Renal cortical epithelial cell (primary cell): ENCODE results near the gene ADGRG1. TPM values are rescaled to one million over a fixed set of nuclear protein-coding genes. Genes with fewer than 3 reads are reported as not detected.

Source experiments
- DNase-seq: peaks from one replicate; pipeline ENCODE4 v3.0.0-alpha.2; 2011; ENCODE audit warnings: low read depth
- total RNA-seq: library from RNA; depleted of rRNA; stranded (reverse); fragments of >200 nt; gene quantifications from 2 replicates; pipeline ENCODE4 v1.2.3, GENCODE V29; 2014

The ADGRG1 gene
- total RNA-seq, 1 donor from 2014 or later, result 305 TPM

DNA sequence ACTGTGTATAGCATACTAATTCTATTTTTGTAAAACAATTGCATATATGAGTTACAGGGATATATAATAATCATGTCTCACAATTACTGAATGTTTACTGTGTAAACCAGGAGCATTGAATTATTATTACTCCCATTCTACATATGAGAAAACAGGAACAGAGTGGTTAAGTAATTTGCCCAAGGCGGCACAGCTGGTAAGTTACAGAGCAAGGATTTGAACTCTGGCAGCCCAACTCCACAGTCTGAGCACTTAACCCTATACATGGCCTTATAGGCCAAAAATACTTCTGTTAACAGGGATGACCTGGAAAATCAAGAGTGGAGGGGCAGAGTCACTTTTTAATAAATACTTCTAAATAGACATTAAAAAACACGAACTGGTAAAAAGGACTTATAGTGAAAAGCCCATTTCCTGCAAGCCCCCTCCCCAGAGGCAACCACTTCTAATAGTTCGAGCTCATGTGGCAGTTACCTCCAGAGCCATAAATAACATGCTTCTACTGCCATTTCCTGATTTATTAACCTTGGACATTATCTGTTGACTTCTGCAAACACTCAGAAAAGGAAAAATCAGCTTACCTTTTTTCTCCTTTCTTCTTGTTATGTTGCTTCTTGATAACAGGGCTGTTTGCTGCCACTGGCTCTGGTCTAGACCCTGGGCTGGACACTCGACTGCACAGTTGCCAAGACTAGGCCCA, 22.1 kb upstream of the ADGRG1 start:
- no peak for DNase-seq

DNA sequence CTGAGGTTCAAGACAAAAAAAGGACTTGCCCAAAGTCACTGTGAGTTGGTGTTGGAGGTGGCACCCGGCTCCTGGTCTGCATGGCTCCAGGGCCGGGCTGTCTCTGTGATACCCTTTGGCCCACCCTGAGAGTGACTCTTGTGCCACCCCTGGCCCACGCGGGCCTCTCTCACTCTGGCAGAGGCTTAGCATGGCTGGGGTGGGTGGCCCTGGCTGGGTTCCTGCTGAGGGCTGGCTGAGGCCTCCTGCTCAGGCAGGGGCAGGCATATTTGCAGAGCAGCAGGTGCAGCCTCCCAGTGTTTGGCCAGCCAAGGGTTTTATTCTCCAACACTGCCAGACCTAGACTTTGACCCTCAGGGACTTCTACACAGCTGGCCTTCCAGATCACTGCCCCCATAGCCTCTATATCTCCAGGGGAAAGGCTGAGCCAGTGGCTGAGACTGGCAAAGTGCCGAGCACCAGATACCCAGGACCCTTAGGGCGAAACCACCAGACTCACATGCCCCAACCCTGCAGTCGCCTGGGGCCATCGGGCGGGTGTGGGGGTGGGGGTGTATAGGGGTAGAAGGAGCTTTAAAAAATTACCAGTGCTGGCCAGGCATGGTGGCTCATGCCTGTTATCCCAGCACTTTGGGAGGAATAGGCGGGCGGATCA, 21.5 kb upstream of the ADGRG1 start:
- no peak for DNase-seq

DNA sequence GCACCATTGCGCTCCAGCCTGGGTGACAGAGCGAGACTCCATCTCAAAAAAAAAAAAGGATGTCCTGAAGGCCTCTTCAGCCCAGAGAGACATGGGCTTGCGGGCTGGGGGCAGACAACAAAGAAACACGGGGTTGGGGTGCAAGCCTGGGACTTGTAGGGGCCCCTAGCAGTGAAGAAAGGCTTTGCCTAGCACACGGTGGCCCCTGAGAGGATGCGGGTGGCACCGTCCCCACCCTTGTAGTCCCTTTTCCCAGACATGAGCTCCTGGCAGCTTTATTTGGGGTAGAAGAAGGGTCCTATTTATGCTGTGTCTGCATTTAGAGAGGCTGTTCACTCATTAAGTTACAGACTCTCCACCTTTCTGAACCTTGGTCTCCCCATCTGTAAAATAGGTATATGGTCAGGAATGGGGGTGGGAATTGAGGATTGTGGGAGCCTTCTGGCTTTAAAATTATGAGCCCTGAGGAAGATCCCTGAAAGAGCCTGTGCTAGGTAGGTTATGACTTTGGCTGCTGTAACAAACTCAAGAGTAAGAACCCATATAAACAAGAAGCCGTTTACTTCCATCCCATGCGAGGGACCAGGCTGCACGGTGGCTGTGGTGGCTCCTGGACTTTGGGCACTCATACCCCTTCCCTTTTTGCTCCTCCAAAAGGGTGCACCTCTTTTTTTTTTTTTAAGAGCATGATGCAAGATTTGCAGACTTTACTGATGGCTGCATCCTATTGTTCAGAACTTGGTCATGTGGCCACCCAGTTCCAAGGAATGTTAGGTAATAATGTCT, 20.6 kb upstream of the ADGRG1 start:
- DNase-seq, result no peak

DNA sequence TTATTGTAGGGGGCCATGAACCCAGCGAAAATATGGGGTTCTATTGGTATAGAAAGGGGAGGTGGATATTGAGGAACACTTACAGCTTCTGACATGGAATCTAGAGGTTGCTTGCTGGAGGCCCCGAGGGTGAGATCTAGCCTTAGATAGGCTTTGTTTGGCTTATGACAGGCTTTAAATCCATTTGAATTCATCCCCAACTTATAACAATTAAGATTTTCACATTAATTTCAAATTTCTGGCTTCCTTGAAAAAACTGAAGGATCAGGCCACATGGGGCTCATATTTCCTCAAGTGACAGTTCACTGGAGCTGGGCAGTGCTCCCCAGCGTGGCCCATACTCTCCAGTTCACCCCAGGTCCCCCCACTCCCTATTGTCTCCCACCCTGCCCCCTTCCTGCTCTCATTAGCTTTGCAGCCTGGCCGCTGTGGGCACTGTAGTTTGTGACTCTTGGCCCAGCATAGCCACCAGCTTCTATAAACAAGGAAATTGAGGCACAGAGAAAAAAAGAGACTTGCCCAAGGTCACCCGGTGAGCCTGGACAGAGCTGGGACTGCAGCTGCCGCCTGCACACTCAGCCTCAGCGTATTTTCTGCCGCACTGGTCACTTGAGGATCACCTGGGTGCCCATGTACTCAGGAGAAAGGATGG, 19.8 kb upstream of the ADGRG1 start:
- DNase-seq, result no peak

DNA sequence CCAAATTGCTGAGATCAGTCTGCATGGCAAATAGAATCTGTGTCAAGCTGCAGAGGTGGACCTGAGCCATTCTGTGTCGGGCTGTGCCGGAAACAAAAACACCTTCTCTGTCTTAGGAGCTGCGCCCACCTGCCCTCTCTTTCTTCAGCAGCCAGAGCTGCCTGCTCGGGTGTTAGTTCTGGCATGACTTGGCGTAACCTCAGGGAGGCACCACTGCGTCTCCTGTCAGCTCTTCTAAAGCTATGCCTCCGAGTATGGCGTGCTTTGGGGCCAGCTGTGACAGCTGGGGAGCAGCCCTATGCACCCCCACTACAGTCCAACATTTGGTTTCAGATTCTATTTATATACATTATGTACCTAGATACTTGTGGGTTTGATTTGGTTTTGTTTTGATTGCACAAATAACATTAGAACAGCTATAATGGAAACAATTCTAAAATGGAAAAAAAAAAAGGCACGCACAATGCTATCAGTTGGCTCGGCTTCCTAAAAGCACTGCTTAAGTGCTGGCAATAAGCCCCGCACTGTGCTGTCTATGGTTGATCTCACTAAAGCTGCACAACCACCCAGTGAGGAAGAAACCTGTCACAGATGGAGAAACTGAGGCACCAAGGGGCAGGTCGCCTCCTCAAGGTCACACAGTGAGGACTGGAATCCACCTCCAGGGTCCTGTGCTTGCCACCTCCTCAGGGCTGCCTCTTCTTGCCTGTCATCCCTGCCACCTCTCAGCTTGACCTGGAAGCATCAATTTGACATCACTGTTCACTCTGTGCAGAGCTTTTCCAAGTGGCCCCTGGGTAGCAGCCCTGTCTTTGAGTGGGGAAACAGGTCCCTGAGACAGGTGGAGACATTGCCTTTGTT, 18.7 kb upstream of the ADGRG1 start:
- DNase-seq, result no peak

DNA sequence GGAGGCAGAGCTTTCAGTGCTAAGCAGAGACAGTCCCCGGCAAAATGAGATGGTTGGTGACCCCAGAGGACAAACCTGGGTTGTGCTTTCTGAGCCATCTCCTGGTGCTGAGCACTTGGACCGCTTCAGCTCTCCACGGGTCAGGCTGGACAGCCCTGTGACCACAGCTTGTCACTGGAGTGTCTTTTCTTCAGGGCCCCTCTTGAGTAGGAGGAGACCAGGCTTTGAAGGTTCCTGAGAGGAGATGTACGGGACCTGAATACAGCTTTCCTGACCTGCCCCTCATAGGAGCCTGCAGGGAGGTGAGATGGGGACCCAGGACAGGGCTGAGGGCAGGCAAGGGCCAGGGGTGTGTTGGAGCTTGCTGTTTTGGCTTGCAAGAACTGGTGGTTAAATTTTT, 17.8 kb upstream of the ADGRG1 start:
- no peak for DNase-seq

DNA sequence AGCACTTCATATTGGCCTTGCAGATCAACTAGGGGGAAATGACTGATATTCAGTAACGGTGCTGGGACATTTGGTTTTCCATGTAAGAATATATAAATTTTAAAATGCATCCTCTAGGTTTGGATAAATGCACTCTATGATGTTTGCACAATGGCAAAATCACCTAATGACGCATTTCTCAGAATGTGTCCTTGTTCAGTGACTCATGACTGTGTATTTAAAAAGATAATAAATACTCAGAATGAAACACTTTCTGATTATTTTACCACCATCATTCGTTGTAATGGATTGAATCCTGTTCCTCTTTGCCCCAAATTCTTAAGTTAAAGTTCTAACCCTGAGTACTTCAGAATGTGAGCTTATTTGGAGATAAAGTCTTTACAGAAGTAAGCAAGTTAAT, 17.2 kb upstream of the ADGRG1 start:
- no peak for DNase-seq

DNA sequence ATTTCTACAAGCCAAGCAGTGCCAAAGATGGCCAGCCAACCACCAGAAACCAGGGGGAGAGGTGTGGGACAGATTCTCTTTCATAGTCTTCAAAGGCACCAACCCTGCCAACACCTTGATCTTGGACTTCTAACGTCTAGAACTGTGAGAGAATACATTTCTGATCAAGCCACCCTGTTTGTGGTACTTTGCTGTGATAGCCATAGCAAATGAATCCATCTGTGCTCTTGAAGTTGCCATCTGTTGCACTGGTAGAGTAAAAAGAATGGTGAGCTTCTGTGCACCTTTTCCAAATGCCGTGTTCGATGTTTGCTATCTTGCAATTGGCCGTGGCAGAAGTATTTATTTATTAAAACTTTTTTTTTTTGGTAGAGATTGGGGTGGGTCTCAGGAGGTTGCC, 16.7 kb upstream of the ADGRG1 start:
- DNase-seq, result no peak

DNA sequence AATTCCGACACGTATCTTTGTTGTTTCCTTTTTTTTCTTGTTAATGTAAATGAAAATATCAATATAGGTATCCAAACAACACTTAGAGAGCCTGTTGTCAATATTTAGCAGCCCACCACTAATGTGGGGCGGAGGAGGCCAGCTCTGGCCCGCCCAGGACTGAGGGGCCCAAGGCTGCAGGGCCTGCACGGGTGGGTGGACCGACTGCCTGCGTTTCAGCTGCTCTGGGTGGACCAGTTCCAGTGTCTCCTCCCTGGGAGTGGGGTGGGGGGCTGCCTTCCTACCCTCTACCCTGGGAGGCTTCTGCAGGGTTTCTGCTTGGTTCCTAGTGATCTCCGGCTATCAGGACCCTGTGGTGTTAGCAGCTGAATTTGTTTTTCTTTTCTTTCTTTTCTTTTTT, 15.9 kb upstream of the ADGRG1 start:
- no peak for DNase-seq

DNA sequence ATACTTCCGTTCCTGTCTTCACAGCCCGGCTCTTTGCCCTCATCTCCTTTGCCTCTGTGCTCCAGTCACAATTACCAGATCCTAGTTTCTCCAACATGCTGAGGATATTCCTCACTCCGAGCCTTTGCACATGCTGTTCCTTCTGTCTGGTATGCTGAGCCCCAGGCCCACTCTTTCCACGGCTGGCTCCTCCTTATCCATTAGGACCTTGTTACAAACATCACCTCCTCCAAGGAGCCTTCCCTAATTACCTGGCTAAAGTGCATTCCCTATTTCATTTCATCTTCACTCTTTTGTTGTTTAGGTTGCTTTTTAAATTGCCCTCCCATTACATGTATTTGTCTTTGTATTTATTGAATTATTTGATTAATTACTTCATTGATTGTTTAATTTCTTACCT, 14.9 kb upstream of the ADGRG1 start:
- DNase-seq, result no peak

DNA sequence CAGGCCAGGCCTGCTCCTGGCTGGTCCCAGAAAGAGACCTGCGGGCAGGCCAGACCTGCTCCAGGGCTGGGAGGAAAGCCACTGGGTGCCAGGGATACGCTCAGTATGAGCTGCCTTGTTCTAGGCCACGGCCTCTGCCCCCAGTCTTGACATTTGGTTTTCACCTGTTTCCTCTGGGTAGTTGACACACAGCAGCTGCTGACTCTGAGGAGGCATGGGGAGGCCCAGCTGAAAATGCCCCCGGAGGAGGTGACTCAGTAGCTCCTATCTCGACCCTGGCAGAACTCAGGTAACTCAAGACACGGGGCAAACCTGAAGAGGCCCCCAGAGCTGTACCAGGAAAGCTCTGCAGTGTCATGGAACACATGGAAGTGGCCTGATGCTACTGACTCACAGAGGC, 13.9 kb upstream of the ADGRG1 start:
- DNase-seq, result no peak

DNA sequence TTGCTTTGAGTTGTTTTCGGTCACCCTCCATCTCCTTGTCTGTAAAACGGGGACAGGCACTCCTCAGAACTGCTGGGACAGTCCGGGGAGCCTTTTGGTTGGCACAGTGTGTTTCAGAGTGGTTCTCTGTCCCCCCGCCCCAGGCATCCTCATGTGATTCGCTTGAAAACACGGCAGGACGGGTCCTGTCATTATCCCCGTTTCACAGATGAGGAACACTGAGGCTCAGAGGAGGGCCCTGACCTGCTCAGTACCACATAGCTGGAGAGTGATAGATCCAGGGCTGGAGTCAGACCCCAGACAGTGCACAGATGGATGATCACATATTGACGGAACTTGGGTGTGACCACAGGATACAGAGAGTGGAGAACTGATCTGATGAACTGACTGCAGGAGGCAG, 13.5 kb upstream of the ADGRG1 start:
- no peak for DNase-seq

DNA sequence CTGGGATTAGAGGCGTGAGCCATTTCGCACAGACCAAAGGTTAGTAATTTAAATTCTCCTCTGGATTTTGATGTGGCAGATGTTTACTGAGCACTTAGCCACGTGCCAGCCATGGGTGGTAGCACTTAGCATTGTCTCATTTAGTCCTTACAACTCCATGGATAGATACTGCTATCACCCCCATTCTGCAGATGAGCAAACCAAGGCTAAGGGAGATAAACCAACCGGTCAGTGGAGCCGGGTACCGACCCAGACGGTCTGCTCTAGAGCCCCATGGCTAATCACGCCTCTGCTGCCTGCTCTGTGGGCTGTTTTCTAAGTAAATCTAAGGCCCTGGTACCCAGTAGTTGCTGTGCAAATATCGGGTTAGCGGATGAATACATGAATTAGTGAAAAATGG, 12.6 kb upstream of the ADGRG1 start:
- no peak for DNase-seq

DNA sequence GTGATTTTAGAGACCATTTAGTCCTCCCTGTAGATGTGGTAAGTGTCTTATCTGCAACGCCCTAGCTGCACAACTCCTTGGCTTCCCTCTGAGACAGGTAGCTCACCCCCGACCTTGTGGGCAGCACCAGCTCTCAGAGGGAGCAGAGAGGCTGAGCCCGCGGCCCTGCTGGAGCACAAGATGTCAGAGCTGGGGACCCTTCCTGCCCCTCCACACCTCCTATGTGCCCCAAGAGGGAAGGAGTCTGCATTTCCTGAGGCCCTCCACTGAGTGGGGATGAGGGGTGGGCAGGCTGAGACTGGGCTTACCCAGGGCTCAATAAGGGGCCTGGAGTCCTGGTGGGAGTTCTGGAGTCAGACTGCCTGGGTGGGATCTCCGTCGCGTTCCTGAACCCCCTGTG, 12.2 kb upstream of the ADGRG1 start:
- DNase-seq, result no peak

DNA sequence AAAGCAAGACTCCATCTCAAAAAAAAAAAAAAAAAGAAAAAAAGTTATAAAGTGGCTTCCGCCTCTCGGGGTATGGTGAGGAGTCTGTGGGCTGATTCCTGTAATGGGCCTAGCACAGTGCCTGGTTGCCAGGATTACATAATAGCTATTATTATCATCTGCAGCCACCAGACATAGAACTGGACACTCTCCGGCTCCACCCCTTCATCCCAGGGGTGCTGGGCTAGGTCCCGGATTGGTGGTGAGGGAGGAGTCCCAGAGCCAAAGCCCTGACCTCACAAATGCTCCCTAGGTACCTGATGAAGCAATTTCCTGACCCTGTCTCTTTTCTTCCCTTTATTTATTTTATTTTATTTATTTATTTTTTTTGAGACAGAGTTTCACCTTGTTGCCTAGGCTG, 11.6 kb upstream of the ADGRG1 start:
- no peak for DNase-seq

DNA sequence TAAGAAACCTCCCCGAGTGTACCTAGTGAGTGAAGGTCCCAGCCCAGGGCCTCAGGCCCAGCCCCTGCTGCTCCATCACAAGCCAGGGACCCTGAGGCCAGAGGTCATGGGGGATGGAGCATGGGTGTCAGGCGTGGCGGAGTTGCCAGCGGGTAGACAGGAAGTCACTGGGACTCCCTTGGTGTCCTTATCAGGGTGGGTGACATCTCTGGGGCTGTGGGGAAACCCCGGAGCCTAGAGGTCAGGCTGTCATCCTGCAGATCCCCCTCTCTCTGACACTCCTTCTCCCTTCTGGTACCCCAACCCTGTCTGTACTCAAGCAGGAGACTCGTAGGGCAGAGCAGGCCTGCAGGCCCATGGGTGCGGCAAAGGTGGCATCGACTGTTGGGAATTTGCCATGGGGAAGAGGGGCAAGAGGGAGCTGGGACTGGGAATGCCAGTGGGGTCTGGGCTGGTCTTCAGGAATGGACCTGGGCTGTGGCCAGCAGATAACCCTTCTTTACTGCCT, 10.8 kb upstream of the ADGRG1 start:
- no peak for DNase-seq

DNA sequence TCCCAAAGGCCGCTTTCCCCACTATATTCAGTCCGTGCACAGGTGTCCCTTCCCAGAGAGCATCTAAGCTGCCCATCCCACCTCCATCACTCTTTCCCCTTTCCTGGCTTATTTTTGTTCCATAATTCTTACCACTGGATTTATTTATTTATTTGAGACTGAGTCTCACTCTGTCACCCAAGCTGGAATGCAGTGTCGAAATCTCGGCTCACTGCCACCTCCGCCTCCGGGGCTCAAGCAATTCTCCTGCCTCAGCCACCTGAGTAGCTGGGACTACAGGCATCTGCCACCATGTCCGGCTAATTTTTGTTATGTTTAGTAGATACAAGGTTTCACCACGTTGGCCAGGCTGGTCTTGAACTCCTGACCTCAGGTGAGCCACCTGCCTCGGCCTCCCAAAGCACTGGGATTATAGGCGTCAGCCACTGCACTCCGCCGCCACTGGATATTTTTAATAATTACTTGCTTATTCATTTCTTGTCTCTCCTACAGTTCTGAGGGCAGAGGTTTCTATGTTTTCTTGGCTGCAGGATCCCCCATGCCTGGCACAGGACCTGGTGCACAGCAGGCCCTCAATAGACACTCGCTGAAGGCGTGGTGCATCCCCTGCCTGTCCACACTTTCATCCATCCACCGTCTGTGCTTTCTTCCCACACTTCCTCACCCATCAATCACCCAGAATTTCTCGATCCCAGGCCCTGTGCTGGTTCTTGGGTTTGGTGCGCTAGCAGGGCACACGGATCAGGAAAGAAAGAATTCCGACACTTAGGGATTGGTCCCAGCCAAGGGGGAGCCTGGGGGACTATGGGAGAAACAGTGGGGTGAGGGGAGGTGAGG, 9.9 kb upstream of the ADGRG1 start:
- no peak for DNase-seq

DNA sequence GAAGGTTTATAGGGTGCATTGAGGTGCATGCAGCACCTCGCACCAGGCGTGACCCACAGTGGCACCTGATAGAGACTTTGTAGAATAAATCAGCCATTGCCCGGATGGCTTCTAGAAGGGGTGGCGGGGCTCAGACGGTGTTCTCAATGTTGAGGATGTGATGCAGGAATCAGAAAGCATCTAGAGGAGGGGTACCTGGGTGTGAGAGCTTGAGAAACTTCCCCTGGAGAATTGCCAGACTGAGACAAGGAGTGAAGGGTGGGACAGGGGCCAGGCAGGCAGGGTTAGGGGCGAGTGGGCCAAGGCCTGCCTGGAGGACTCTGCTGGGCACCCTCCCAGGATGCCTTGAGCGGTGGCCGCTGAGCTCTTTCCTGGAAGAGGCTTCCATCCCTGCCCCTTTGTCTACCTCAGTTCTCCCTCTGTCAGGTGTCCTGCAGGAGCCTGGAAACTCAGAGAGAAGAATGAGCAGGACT, 9.3 kb upstream of the ADGRG1 start:
- no peak for DNase-seq

DNA sequence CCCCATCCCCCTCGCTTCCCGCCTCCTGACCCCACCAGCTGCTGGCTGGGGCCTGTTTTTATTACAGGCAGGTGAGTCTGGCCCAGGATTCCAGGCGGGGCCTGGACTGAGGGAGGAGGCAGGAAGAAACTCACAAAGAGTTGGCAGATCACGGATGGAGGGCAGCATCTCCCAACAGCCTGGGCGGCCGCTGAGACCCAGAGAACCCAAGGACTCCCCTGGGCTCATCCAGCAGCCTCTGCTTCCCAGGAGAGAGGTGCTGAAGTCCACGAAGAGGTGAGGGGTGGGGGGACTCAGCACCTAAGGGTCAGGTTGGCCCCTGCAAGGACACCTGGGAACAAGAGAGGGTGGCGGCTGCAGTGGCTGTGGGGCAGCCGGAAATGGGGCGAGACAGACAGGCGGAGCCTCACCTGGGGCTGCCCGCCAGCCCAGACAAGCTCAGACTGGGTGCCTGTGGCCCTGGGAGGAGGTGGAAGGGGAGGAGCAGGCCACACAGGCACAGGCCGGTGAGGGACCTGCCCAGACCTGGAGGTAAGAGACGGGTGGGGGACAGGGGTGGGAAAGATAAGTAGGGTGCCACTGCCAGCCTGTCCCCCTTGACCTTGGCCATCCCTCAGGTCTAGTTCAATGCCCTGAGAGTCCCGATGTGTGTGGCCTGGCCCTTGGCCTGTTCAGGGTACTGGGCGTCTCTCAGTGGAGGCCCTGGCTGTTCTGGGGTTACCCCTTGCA, 8.7 kb upstream of the ADGRG1 start:
- DNase-seq, result no peak
